Activated CD8-positive, alpha-beta T cell treated with anti-CD3 and anti-CD28 coated beads for 36 hours (primary cell): ENCODE data around the gene ZP3. TPM values are rescaled to one million over a fixed set of nuclear protein-coding genes. Genes with fewer than 3 reads are reported as not detected.
A peak's percentile ranks its signal among the peaks of the same experiment; 100 is the strongest.
"Not testable (repeated sequence)": the region's sequence is repeated elsewhere in the genome, so short reads cannot be mapped to it uniquely, and the experiment has no call there.

Experiments
- ATAC-seq: fragments of 200-7000 bp; cut with Tn5 transposase; one replicate; pipeline ENCODE4 v1.10.0; 2021; ENCODE audit warnings: mild to moderate bottlenecking, moderate library complexity
- CTCF ChIA-PET: fragments of 350-600 bp; sonication (Branson Sonifier 250); formaldehyde crosslinking; loops from one replicate; lab custom pipeline; 2021; ENCODE audit warnings: antibody characterized with exemption; lab: Charles Lee
- POLR2A ChIA-PET: fragments of 350-600 bp; sonication (Branson Sonifier 250); formaldehyde crosslinking; loops from one replicate; lab custom pipeline; 2021; ENCODE audit warnings: antibody characterized with exemption; lab: Charles Lee
- DNase-seq: peaks from one replicate; pipeline ENCODE4 v3.0.0-alpha.2; 2020
- H3K27ac Mint-ChIP-seq: one replicate; pipeline ENCODE4 v1.8.0; 2021; ENCODE audit warnings: mild to moderate bottlenecking, mixed read lengths
- H3K27me3 Mint-ChIP-seq: one replicate; pipeline ENCODE4 v1.8.0; 2021; ENCODE audit warnings: mixed read lengths
- H3K36me3 Mint-ChIP-seq: one replicate; pipeline ENCODE4 v1.8.0; 2021; ENCODE audit warnings: low read depth, mixed read lengths
- H3K4me1 Mint-ChIP-seq: one replicate; pipeline ENCODE4 v1.8.0; 2021; ENCODE audit warnings: low read depth, mixed read lengths
- H3K4me3 Mint-ChIP-seq: one replicate; pipeline ENCODE4 v1.8.0; 2021; ENCODE audit warnings: mild to moderate bottlenecking, moderate library complexity, mixed read lengths
- H3K9me3 Mint-ChIP-seq: one replicate; pipeline ENCODE4 v1.8.0; 2021; ENCODE audit warnings: mixed read lengths
- CTCF ChIP-seq: fragments of 200-600 bp; IDR thresholded peaks from one replicate; pipeline ENCODE4 v1.8.0; 2022; ENCODE audit warnings: antibody characterized with exemption, mild to moderate bottlenecking
- intact Hi-C: fragments of 100-400 bp; cut with micrococcal nuclease; formaldehyde crosslinking; loops from one replicate; pipeline ENCODE4 v1.10.0; 2022
- total RNA-seq, 2 experiments: library from RNA; stranded (reverse); gene quantifications; one replicate each; pipeline ENCODE4 v1.2.3, GENCODE V29; 2021

Gene ZP3
- total RNA-seq, 2 experiments from 2014 or later: 12.2 to 13.4 TPM

DNA sequence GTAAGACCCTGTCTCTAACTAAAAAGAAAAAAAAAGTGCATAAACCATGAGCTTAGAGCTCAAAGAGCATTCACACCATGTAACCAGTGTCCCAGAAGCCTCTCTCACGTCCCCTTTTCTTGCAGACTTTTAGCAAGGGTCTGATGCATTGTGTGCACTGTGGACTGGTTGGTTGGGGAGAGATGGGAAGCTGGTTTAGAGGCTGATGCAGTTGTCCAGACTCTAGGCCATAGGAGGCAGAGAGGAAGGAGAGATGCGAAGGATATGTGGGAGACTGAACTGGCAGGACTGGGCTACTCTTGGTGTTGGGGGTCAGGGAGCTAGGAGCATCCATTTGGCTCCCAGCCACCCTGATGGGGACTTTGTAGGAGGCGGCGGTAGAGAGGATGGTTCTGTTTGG lies 17.0 kb upstream of the ZP3 start:
- TF ChIP-seq CTCF: no peak

GRCh38 chr7:76408121-76408560 lies 16.6 kb upstream of the ZP3 start:
- ATAC-seq (no peak), DNase-seq (no peak)
- TF ChIP-seq CTCF: no peak
- CTCF ChIA-PET: interaction anchor here (0.6 to 1.0 kb wide), 2 partner anchors 89 to 928 kb away, joined by 4 read pairs; no protein-coding TSS in a partner anchor
- Mint-ChIP-seq H3K9me3 (no peaks in the 10 kb centered on the region), H3K36me3 (peaks cover 2% of the 10 kb centered on the region), H3K4me3 (no peak overlapping the region), H3K27me3 (no peaks in the 10 kb centered on the region), H3K27ac (no peak overlapping the region), H3K4me1 (no peaks in the 10 kb centered on the region)
- intact Hi-C loops: no loop called here
- POLR2A ChIA-PET: no interaction called here

More for the DNA sequence above, 17.0 kb upstream of the ZP3 start:
- Mint-ChIP-seq H3K4me3 (no peak overlapping the region), H3K9me3 (no peaks in the 10 kb centered on the region), H3K27me3 (no peaks in the 10 kb centered on the region), H3K4me1 (no peaks in the 10 kb centered on the region), H3K36me3 (peaks cover 2% of the 10 kb centered on the region), H3K27ac (peak overlapping the region; percentile 25)
- ChIA-PET CTCF (interaction anchor here (0.6 to 1.0 kb wide), 2 partner anchors 88 to 928 kb away, joined by 4 read pairs; no protein-coding TSS in a partner anchor), POLR2A (no interaction called here)
- ATAC-seq: no peak
- intact Hi-C loops: no loop called here
- no peak for DNase-seq

- TF ChIP-seq CTCF: no peak
- no peak for DNase-seq
- no peak for ATAC-seq
- H3K27me3 Mint-ChIP-seq: no peaks in the 10 kb centered on the region
- no peak within 1 kb of the TSS for H3K27ac Mint-ChIP-seq
- H3K4me3 Mint-ChIP-seq: no peak within 1 kb of the TSS
- POLR2A ChIA-PET: interaction anchor here (0.6 kb wide), 1 partner anchor 59 kb away, joined by 4 read pairs; no protein-coding TSS in a partner anchor
- H3K36me3 Mint-ChIP-seq: peaks cover 2% of the 10 kb centered on the region
- intact Hi-C loops: no loop called here
- CTCF ChIA-PET: no interaction called here
- H3K4me1 Mint-ChIP-seq: no peaks in the 10 kb centered on the region
- no peaks in the 10 kb centered on the region for H3K9me3 Mint-ChIP-seq
Observed at GRCh38 chr7:76409537-76409936, 15.2 kb upstream of the ZP3 start, which contains the start of gene SSC4D. Gene SSC4D, minus strand, starts transcription at chr7:76409697. Its CDS starts 5,258 bp downstream, at chr7:76404439.

GRCh38 chr7:76411626-76412025 lies 13.1 kb upstream of the ZP3 start:
- no peak overlapping the region for H3K27ac Mint-ChIP-seq
- H3K9me3 Mint-ChIP-seq: no peaks in the 10 kb centered on the region
- H3K36me3 Mint-ChIP-seq: peaks cover 2% of the 10 kb centered on the region
- DNase-seq (no peak), ATAC-seq (no peak)
- no peaks in the 10 kb centered on the region for H3K27me3 Mint-ChIP-seq
- intact Hi-C loops: no loop called here
- ChIA-PET CTCF (no interaction called here), POLR2A (interaction anchor here (1.0 kb wide), 1 partner anchor 12 kb away, joined by 3 read pairs; no protein-coding TSS in a partner anchor)
- no peak overlapping the region for H3K4me3 Mint-ChIP-seq
- H3K4me1 Mint-ChIP-seq: no peaks in the 10 kb centered on the region
- no peak for TF ChIP-seq CTCF

- no peak for TF ChIP-seq CTCF
- H3K27me3 Mint-ChIP-seq: no peaks in the 10 kb centered on the region
- intact Hi-C loops: no loop called here
- no peak overlapping the region for H3K27ac Mint-ChIP-seq
- H3K4me1 Mint-ChIP-seq: no peaks in the 10 kb centered on the region
- H3K4me3 Mint-ChIP-seq: no peak overlapping the region
- ATAC-seq (no peak), DNase-seq (no peak)
- POLR2A ChIA-PET: no interaction called here
- CTCF ChIA-PET: no interaction called here
- peaks cover 2% of the 10 kb centered on the region for H3K36me3 Mint-ChIP-seq
- no peaks in the 10 kb centered on the region for H3K9me3 Mint-ChIP-seq
Observed at GRCh38 chr7:76412249-76412648, 12.5 kb upstream of the ZP3 start.

DNA sequence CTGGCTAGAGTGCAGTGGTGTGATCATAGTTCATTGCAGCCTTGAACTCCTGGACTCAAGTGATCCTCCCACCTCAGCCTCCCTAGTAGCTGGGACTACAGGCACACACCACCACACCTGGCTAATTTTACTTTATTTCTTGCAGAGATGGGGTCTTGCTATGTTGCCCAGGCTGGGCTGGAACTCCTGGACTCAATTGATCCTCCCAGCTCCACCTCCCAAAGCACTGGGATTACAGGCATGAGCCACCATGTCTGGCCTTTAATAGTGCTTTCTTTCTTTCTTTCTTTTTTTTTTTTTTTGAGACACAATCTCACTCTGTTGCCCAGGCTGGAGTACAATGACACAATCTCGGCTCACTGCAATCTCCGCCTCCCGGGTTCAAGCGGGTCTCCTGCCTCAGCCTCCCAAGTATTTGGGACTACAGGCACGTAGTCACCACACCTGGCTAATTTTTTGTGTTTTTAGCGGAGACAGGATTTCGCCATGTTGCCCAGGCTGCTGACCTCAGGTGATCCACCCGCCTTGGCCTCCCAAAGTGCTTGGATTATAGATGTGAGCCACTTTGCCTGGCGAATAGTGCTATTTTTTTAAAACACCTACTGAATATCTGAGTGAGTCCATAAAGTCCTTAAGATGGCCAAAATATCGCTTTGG lies 7.0 kb upstream of the ZP3 start:
- H3K36me3 Mint-ChIP-seq, POLR2A ChIA-PET, H3K27me3 Mint-ChIP-seq, H3K4me3 Mint-ChIP-seq, H3K9me3 Mint-ChIP-seq, DNase-seq, intact Hi-C loops, H3K27ac Mint-ChIP-seq, H3K4me1 Mint-ChIP-seq, CTCF ChIA-PET, ATAC-seq: not testable (repeated sequence)

GRCh38 chr7:76421097-76421496 lies 3.7 kb upstream of the ZP3 start:
- CTCF ChIA-PET, intact Hi-C loops, H3K9me3 Mint-ChIP-seq, H3K4me1 Mint-ChIP-seq, H3K36me3 Mint-ChIP-seq, H3K27ac Mint-ChIP-seq, ATAC-seq, DNase-seq, H3K27me3 Mint-ChIP-seq, H3K4me3 Mint-ChIP-seq, POLR2A ChIA-PET: not testable (repeated sequence)
